ENCODE data around the gene YJEFN3. TPM values are rescaled to one million over a fixed set of nuclear protein-coding genes. Genes with fewer than 3 reads are reported as not detected.

Gene YJEFN3
- polyA plus RNA-seq, 3 donors = 2.3 TPM; not detected in 2

GRCh38 chr19:19531951-19532805 is 3.5 kb downstream of the YJEFN3 start:
- no peak overlapping the region for H3K27ac ChIP-seq (ENCODE audit: low read depth in 1 of 2, low read length in 2 of 2)
- H3K4me2 ChIP-seq (replicated peaks; ENCODE audit: extremely low read depth, low read length, poor library complexity, severe bottlenecking) = no peak overlapping the region
- no peak overlapping the region for H3K9ac ChIP-seq (ENCODE audit: insufficient read depth, low read length, poor library complexity, severe bottlenecking)
- 39% methylated on average over 35 of the region's 48 CpGs for WGBS (ENCODE audit: insufficient coverage)
- TF ChIP-seq CTCF (IDR thresholded peaks at IDR 0.05) = peak; percentile 91
- Mint-ChIP-seq H3K27me3 (ENCODE audit: low read depth in 3 of 3) (peaks cover 4 to 17% (median 12%) of the 10 kb centered on the region in 3 donors), H3K4me1 (peaks cover 6% of the 10 kb centered on the region), H3K36me3 (peaks cover 23 to 39% of the 10 kb centered on the region in 2 donors), H3K9me3 (peaks cover 0 to 5% (median 2%) of the 10 kb centered on the region in 7 donors), H3K27ac (no peak overlapping the region), H3K4me3 (no peak overlapping the region)
- no peaks in the 10 kb centered on the region for H3K79me2 ChIP-seq (ENCODE audit: insufficient read depth, low read length)
- no peak overlapping the region for H3K4me3 ChIP-seq (replicated peaks in 1 of 3; ENCODE audit: low read depth in 2 of 3, low read length in 3 of 3)
- intact Hi-C loops (cut with micrococcal nuclease) = loop anchor here (1.0 to 10.0 kb wide), 5 partner anchors 112 to 427 kb away; no protein-coding TSS in a partner anchor
- no peaks in the 10 kb centered on the region for H3K9me3 ChIP-seq (replicated peaks in 1 of 2; ENCODE audit: control insufficient read depth in 1 of 2, insufficient read depth in 1 of 2, low read length in 2 of 2)
- peaks cover 6% of the 10 kb centered on the region for H4K20me1 ChIP-seq (ENCODE audit: insufficient read depth, low read length)
- H2AFZ ChIP-seq (ENCODE audit: insufficient read depth, low read depth, low read length, poor library complexity, severe bottlenecking) = no peak overlapping the region
- peaks cover 16 to 24% of the 10 kb centered on the region in 2 donors for H3K36me3 ChIP-seq (replicated peaks in 1 of 2; ENCODE audit: control insufficient read depth in 1 of 2, insufficient read depth in 2 of 2, low read length in 2 of 2)
- H3K4me1 ChIP-seq (ENCODE audit: control insufficient read depth in 1 of 2, insufficient read depth in 2 of 2, low read length in 2 of 2) = peaks cover 0 to 3% of the 10 kb centered on the region in 2 donors
- peak; percentile 68 to 79 (median 75) for DNase-seq
- H3K27me3 ChIP-seq (ENCODE audit: control insufficient read depth in 2 of 2, insufficient read depth in 2 of 2, low read length in 2 of 2) = peaks cover 0 to 6% of the 10 kb centered on the region in 2 donors

- Mint-ChIP-seq H3K36me3 (peaks cover 17 to 31% of the 10 kb centered on the region in 2 donors), H3K9me3 (peaks cover 0 to 11% (median 6%) of the 10 kb centered on the region in 7 donors), H3K27me3 (ENCODE audit: low read depth in 3 of 3) (peaks cover 11 to 25% (median 21%) of the 10 kb centered on the region in 3 donors), H3K4me1 (peaks cover 11% of the 10 kb centered on the region), H3K27ac (no peak overlapping the region), H3K4me3 (no peak overlapping the region)
- Histone ChIP-seq H3K27ac (ENCODE audit: low read depth in 1 of 2, low read length in 2 of 2) (no peak overlapping the region), H3K4me1 (ENCODE audit: control insufficient read depth in 1 of 2, insufficient read depth in 2 of 2, low read length in 2 of 2) (peaks cover 1 to 3% of the 10 kb centered on the region in 2 donors), H3K36me3 (replicated peaks in 1 of 2; ENCODE audit: control insufficient read depth in 1 of 2, insufficient read depth in 2 of 2, low read length in 2 of 2) (peaks cover 7 to 15% of the 10 kb centered on the region in 2 donors), H2AFZ (ENCODE audit: insufficient read depth, low read depth, low read length, poor library complexity, severe bottlenecking) (no peak overlapping the region), H3K79me2 (ENCODE audit: insufficient read depth, low read length) (no peaks in the 10 kb centered on the region), H3K27me3 (ENCODE audit: control insufficient read depth in 2 of 2, insufficient read depth in 2 of 2, low read length in 2 of 2) (peaks cover 0 to 14% of the 10 kb centered on the region in 2 donors), H3K4me3 (replicated peaks in 1 of 3; ENCODE audit: low read depth in 2 of 3, low read length in 3 of 3) (no peak overlapping the region), H3K9ac (ENCODE audit: insufficient read depth, low read length, poor library complexity, severe bottlenecking) (no peak overlapping the region), H4K20me1 (ENCODE audit: insufficient read depth, low read length) (no peaks in the 10 kb centered on the region), H3K4me2 (replicated peaks; ENCODE audit: extremely low read depth, low read length, poor library complexity, severe bottlenecking) (no peak overlapping the region), H3K9me3 (replicated peaks in 1 of 2; ENCODE audit: control insufficient read depth in 1 of 2, insufficient read depth in 1 of 2, low read length in 2 of 2) (no peaks in the 10 kb centered on the region)
- no peak for DNase-seq
- intact Hi-C loops (cut with micrococcal nuclease) = loop anchor here (1.0 to 10.0 kb wide), 5 partner anchors 111 to 426 kb away; no protein-coding TSS in a partner anchor
- no peak for TF ChIP-seq CTCF (IDR thresholded peaks at IDR 0.05)
- WGBS (ENCODE audit: insufficient coverage) = 55% methylated on average over 9 of the region's 14 CpGs
Observed at GRCh38 chr19:19532806-19533701, 4.3 kb downstream of the YJEFN3 start.
